Measurements from ENCODE around the gene A2ML1.
"Not testable (repeated sequence)": the region's sequence is repeated elsewhere in the genome, so short reads cannot be mapped to it uniquely, and the experiment has no call there.

A2ML1 gene

DNA sequence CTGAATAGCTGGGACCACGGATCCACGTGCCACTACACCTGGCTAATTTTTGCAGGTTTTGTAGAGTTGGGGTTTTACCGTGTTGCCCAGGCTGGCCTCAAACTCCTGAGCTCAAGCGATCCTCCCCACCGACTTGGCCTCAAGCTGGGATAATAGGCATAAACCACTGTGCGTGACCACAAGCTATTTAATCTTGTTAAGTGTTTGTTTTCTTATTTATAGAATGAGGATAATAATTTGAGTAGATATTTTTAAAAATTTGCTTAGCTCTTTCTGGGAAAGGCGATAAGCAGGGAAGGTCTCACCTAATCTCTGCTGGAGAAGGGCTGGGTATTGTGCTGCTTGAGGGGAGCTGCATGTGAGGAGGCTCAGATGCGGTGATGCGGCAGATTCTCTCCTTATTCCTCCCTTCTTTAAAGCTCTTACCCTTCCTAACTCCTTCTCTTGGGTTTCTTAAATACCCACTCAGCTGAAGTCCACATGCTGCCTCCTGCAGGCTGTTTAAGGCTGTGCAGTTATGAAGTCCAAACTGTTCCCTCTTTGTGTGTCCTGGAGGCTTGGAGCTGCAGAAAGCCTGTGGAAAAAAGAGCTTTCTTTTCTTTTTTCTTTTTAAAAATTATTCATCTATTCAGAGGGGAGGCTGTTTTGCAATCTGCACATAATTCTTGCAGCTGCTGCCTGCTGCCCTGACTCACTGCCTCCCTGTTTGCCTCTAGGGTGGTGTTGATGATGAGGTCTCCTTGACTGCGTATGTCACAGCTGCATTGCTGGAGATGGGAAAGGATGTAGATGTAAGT, 37.9 kb downstream of the A2ML1 start:
- DNase-seq: peak; percentile 30

DNA sequence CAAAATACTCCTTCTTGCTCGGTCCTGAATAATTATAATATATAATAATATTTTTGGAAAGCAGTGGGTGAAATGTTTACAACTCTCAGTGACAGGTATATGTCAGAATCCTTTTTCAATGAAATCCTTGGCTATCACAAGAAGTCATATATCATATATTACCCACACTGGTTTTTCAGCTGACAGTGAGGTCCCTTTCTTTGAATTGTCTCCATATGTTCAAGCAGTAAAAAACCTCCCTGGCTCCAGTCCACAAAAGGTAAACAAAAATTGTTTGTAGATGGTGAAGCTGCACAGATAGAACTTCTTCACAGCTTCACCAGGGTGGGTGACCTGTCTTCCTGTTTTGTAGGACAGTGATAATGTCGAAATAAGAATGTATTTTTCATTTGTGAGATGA, 44.0 kb downstream of the A2ML1 start:
- DNase-seq: no peak

DNA sequence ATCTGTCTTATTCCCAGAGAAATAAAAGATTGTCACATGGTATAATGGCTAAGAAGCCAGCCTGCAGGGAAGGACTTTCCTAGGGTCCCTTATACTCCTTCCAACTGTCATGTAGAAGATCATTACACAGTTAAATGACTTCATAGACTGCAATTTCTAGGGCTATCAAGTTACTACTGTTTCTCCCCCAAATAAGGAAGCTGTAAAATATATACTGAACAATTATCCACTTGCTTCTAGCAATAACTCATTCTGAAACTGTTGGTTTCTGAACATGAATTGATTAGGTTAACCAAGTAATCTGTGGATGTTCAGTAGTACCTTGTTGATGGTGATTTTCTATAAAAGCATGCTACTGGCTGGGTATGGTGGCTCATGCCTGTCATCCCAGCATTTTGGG, 44.6 kb downstream of the A2ML1 start:
- no peak for DNase-seq

DNA sequence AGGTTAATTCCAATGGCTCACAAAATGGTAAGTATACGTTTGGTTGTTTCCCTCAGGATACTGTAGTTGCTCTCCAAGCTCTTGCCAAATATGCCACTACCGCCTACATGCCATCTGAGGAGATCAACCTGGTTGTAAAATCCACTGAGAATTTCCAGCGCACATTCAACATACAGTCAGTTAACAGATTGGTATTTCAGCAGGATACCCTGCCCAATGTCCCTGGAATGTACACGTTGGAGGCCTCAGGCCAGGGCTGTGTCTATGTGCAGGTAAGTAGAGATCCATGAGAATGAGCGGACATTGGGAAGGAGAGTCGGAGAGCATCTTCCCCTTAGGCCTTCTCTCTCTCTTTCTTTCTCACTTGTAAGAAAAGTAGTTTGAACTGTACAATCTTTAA, 45.4 kb downstream of the A2ML1 start:
- no peak for DNase-seq

DNA sequence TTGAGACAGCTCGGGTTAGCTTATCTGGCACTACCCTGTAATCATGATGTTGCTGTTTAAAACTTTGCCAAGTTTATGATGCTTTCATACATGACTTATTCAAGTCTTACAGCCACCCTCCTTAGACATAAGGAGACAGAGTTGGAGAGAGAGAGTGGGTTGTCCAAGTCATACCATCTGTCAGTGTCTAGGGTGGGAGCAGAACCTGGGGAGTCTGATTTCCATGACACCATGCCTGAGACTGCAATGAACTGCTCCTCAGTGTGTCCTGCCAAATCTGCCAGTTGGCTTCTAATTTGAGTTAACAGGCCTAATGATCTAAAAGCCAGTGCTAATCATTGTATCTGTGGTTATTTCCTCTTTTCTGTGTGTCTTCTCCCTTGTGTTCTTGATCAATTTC, 48.2 kb downstream of the A2ML1 start:
- DNase-seq: no peak

DNA sequence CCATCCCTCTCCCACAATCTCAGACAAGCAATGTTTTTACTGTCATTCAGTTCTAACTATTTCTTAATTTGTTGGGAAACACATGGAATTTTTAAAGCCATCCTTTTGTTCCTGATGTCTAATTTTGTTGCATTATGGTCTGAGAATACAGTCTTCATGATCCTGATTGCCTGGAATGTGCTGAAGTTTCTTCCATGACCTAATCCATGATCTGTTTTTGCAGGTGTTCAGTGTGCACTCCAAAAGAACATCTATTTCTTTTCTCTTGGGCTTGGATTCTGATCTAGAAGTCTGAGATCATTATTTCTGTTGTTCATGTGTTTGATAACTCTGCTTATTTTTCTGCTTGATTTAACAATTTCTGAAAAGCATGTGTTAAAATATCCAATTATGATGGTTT, 48.6 kb downstream of the A2ML1 start:
- DNase-seq: no peak

DNA sequence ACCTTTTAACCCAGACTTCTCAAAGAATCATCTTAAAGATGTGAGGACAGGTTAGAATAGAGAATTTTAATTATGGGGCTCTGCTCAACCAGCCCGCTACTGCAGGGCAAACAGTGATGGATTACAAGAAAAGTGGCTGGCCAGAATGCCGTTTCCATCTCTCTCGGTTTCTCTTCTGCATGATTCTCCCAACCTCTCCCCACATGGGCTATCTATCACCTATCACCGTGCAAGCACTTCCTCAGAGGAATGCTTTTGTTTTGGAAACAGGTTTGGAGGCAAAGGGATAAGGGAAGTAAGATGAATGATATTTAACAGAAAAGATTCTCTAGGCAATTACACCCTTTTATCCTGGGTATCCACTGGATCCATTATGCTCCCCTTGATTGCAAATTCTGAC, 54.5 kb downstream of the A2ML1 start:
- DNase-seq: no peak

DNA sequence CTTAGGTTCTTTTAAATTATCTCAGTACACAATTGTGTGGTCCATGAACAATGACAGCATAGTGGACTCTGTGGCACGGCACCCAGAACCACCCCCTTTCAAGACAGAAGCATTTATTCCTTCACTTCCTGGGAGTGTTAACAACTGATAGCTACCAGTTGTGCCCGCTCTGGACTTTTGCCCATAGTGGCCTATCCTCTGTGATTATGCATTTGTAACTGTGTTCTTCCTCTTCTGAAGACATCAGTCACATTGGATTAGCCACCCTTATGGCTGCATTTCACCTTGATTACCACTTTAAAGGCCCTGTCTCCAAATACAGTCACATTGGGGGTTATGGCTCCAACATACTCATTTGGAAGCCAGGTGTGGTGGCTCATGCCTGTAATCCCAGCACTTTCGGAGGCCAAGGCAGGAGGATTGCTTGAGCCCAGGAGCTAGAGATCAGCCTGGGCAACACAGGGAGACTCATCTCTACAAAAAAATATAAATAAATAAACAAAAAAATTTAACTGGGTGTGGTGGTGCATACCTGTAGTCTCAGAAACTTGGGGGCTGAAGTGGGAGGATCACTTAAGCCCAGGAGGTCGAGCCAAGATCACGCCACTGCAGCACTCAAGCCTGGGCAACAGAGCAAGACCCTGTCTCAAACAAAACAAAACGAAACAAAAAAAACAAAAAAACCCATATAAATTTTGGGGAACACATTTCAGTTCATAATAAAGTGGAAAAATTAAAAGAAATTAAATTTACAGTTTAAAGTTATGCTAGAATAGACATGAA, 64.3 kb downstream of the A2ML1 start:
- no peak for DNase-seq

DNA sequence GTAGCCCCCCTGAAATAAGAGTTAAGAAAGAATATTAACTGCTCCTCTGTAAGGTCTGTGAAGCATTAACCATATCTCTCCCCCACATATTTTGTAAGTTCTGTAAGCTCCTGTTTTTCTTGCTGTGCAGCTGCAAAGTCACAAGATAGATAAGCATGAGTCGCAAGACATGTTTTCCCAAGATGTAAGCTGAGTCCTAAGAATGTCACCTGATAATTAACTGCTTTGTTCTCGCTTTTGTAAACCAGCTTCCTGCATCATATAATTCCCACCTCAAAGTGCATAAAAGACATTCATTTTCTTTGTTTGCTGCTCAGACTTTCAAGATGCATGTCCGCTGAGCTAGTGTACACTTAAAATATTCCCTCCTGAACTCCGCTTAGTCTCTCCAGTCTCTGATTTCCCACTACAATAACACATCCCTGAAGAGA, 64.9 kb downstream of the A2ML1 start:
- no peak for DNase-seq

DNA sequence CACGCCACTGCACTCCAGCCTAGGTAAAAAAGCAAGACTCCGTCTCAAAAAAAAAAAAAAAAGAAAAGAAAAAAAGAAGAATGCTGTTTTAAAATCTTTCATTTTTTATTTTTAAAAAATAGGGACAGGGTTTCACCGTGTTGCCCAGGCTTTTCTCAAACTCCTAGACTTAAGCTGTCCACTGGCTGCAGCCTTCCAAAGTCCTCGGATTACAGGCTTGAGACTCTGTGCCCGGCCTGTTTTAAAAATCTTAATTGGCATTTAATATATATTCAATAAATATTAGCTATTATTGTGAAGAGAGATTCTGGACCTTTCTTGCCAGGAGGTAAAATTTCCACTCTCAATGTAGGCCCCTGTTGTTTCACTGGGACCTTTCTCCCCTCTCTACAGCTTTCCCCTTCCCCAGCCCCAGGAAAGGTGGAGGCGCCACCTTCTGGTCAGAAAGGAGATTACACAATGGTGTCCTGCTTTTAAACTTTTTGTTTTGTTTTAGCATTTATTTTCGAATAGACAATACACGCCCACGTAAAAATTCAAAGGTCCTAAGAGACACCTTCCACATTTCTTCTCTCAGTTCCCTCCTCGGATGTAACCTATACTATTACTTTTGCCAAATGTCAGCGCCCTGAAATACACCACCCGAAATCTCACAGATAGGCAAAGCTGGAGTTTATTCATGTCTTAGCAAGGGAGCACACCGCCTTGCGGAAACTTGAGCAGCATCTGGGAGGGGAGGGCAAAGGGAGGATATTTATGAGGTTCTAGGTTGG, 68.1 kb downstream of the A2ML1 start:
- peak; percentile 45 for DNase-seq

DNA sequence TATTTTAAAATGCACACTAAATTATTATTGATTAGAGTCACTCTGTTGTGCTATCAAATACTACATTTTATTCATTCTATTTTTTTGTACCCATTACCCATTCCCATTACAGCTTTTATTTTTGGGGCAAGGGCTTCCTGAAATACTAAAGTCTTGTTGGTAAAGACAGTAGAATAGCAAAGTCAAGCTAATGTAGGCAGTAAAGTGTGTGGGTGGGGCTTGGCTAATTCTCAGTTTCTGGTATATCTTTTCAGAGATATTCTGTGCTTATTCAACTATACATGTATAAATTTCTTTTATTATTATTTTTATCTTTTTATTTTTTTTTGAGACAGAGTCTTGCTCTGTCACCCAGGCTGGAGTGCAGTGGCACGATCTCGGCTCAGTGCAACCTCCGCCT, 69.6 kb downstream of the A2ML1 start:
- DNase-seq: no peak

DNA sequence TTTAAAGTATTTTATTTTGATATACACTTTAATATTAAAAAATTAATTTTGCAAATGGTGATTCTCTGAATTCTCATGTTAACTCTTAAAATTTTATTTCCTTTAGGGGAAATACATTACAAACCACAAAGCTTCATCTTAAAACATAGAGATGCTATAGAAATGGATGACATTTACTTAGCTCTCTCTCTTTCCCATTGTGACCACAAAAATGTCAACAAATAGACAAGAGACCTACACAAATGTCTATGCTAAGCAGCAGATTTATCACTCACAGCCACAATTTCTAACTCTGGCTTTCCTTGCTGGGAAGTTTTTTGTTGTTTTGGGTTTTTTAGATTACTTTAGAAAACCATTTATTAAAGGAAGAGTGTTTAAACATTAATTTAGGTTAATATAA, 72.0 kb downstream of the A2ML1 start:
- DNase-seq: peak; percentile 25

DNA sequence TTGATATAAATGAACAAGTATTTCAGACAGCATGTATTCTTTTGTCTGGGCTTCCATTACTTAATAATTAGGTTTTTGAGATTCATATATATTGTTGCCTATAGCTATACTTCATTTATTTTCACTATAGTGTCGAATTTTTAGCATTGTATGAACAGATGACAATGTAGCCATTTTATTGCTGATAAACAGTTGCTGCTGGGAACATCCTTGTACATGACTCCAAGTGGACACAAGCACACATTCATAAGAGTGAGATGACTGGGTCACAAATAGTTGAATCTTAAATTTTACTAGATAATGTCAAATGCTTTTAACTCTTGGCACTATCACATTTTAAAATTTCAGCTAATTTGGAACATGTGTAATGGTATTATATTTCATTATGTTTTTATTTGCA, 72.6 kb downstream of the A2ML1 start:
- no peak for DNase-seq

DNA sequence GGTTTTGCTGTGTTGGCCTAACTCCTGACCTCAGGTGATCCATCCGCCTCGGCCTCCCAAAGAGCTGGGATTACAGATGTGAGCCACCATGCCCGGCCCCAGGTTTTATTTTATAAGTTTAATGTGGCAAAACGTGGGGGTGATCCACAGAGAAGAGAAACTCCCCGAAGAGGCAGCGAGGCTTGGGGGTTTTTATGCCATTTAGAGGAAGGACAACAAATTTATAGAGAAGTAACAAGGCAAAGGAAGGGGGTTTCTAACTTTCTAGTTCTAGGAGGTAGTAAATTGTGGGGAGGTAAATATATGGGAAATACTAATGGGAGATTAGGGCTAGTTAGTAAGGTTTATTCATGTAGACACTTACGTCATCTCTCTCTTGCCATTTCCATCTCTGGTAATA, 74.7 kb downstream of the A2ML1 start:
- no peak for DNase-seq

DNA sequence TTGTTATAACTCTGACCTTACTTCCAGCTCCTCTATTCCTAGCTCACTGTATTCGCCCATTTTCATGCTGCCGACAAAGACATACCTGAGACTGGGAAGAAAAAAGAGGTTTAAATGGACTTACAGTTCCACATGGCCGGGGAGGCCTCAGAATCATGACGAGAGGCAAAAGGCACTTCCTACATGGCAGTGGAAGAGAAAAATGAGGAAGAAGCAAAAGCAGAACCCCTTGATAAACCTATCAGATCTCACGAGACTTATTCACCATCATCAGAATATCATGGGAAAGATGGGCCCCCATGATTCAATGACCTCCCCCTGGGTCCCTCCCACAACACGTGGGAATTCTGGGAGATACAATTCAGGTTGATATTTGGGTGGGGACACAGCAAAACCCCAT, 77.4 kb downstream of the A2ML1 start:
- no peak for DNase-seq

DNA sequence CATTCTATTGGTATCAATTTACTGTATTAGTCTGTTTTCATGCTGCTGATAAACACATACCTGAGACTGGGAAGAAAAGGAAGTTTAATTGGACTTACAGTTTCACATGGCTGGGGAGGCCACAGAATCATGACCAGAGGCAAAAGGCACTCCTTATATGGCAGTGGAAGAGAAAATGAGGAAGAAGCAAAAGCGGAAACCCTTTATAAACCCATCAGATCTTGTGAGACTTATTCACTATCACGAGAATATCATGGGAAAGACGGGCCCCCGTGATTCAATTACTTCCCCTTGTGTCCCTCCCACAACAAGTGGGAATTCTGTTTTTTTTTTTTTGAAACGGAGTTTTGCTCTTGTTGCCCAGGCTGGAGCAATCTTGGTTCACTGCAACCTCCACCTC, 80.3 kb downstream of the A2ML1 start:
- DNase-seq: not testable (repeated sequence)

DNA sequence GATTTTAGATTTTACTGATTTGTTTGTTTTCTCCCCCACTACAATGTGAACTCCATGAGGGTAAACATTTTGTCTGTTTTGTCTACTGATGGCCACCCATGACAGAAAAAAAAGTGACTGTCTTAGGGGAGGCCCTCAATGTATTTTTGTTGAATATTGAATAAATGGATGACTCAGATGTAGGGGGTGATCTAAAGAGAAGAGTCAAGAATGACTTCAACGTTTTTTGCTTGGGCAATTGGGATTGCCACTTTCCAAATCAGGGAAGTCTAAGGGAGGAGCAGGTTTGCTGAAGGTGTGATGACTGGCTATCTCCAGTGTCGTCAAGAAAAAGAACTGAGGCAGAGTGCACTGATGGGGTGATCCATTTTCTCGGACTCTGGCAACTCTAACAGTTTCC, 81.2 kb downstream of the A2ML1 start:
- DNase-seq: no peak

DNA sequence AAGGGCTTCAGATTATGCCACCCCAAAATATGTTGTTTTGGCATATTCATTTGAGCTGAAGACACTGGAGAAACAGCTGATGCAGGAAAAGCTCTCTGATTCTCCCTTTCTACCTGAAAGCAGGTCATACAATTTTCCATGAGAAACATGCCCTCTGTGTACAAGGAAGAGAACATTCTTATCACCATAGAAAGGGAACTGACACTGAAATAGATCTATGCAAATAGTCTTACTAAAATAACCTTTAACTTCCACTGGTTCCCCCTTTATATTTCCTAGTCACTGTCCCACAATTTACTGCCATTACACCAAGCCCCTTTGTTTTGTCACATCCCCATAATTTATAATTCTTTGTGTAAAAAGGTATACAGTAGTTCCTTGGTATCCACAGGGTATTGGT, 82.2 kb downstream of the A2ML1 start:
- no peak for DNase-seq

DNA sequence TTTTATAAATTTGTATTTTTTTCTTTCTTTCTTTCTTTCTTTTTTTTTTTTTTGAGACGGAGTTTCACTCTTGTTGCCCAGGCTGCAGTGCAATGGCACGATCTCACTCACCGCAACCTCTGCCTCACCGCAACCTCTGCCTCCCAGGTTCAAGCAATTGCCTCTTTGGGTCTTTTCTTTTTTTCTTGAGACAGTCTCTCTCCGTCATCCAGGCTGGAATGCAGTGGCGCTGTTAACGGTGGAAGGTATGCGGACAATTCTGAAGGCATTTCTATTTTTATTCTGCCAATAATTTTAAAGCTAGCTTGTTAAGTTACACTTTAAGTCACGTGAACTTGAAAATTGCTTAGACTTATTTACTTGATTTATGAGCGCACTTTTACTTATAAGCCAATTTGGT, 83.1 kb downstream of the A2ML1 start:
- peak; percentile 17 for DNase-seq

DNA sequence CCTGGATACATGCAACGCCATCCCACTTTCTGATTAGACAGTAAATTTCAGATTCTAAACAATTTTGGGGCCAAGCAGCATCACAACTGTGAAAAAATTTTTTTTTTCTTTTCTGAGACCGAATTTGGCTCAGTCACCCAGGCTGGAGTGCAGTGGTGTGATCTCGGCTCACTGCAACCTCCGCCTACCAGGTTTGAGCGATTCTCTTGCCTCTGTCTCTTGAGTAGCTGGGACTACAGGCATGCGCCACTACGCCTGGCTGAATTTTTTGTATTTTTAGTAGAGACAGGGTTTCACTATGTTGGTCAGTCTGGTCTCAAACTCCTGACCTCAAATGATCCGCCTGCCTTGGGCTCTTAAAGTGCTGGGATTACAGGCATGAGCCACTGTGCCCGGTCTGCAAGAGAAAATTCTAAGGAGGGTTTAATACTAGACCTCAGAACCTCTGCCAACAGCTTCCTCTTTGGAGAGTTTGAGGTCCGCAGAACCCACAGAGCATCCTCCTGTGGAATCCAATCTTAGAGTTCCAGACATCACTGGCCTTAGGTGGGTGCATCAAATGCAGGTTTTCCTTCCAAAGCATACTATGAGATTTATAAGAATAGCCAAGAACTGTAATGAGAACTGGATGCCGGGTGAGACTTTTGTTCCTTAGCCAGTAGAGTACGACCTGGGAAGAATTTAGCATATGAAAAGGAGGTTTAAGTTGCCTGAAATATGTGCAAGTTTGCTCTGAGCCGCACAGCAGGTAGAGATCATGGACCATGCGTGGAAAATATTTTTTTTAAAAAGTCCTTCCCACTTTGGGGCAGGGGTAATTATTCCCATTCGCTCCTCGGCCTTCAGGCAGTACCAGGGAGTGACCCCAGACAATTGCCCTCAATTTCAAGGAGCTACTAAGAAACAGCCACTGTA, 84.1 kb downstream of the A2ML1 start:
- no peak for DNase-seq

DNA sequence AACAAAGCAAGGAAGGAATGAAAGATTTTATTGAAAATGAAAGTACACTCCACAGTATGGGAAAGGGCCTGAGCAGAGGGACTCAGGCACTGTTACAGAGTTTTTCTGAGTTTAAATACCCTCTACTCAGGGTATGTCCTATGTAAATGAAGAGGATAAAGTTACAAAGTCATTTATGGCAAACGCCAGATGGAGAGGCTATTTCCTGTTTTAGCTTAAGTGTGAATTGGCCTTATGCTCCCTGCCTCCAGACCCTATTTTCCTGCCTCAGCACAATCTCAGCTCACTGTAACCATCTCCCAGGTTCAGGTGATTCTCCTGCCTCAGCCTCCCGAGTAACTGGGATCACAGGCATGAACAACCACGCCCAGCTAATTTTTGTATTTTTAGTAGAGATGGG, 85.1 kb downstream of the A2ML1 start:
- no peak for DNase-seq

DNA sequence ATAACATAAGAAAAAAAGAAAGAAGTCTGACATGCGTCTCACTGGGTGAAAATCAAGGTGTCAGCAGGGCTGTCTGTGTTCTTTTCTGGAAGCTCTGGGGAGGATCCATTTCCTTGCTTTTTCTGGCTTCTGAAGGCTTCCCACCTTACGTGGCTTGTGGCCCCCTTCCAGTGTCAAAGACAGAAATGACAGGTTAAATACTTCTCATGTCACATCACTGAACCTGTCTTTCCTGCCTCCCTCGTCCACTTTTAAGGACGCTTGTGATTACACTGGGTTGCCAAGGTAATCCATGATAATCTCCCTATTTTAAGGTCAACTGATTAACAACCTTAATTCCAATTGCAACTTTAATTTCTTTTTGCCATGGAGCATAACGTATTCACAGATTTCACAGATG, 87.3 kb downstream of the A2ML1 start:
- DNase-seq: no peak
